ENCODE data around the gene MIEF1.

Gene MIEF1

DNA sequence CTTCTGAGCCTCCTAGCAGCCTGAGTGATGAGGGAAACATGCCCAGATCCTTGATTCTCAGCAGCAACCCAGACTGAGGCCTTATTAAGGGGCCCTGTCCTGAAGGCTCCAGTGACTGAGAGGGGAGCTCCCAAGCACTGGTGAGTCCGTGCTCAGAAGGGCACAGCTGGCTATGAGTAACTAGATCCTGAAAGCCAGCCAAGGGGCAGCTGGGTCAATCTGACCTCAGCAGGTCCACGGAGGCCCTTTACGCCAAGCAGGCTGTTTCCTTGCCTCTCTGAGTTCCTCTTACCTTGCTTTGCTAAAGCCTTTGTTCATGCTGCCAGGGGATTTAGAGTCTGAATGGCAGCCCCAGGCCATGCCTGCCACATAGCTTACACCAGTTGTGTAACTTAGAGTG is 19.3 kb upstream of the MIEF1 start:
- TF ChIP-seq FOXM1 (IDR thresholded peaks at IDR 0.05; ENCODE audit: borderline replicate concordance, low read depth) = no peak
- no peak for TF ChIP-seq TAF1 (IDR thresholded peaks at IDR 0.05; ENCODE audit: low read depth)
- no peak for TF ChIP-seq YY1 (IDR thresholded peaks at IDR 0.05; ENCODE audit: low read depth)
- TF ChIP-seq, protein P1, sequence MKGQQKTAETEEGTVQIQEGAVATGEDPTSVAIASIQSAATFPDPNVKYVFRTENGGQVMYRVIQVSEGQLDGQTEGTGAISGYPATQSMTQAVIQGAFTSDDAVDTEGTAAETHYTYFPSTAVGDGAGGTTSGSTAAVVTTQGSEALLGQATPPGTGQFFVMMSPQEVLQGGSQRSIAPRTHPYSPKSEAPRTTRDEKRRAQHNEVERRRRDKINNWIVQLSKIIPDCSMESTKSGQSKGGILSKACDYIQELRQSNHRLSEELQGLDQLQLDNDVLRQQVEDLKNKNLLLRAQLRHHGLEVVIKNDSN (IDR thresholded peaks at IDR 0.05) = no peak
- TF ChIP-seq TCF12 (IDR thresholded peaks at IDR 0.05; ENCODE audit: low read depth) = no peak
- TF ChIP-seq EP300 (IDR thresholded peaks at IDR 0.05; ENCODE audit: borderline replicate concordance) = no peak
- no peak for TF ChIP-seq TEAD4 (IDR thresholded peaks at IDR 0.05)
- TF ChIP-seq, protein P2, sequence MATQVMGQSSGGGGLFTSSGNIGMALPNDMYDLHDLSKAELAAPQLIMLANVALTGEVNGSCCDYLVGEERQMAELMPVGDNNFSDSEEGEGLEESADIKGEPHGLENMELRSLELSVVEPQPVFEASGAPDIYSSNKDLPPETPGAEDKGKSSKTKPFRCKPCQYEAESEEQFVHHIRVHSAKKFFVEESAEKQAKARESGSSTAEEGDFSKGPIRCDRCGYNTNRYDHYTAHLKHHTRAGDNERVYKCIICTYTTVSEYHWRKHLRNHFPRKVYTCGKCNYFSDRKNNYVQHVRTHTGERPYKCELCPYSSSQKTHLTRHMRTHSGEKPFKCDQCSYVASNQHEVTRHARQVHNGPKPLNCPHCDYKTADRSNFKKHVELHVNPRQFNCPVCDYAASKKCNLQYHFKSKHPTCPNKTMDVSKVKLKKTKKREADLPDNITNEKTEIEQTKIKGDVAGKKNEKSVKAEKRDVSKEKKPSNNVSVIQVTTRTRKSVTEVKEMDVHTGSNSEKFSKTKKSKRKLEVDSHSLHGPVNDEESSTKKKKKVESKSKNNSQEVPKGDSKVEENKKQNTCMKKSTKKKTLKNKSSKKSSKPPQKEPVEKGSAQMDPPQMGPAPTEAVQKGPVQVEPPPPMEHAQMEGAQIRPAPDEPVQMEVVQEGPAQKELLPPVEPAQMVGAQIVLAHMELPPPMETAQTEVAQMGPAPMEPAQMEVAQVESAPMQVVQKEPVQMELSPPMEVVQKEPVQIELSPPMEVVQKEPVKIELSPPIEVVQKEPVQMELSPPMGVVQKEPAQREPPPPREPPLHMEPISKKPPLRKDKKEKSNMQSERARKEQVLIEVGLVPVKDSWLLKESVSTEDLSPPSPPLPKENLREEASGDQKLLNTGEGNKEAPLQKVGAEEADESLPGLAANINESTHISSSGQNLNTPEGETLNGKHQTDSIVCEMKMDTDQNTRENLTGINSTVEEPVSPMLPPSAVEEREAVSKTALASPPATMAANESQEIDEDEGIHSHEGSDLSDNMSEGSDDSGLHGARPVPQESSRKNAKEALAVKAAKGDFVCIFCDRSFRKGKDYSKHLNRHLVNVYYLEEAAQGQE (IDR thresholded peaks at IDR 0.05; ENCODE audit: low read depth) = no peak
- TF ChIP-seq CREB1 (IDR thresholded peaks at IDR 0.05; ENCODE audit: low read depth) = no peak
- TF ChIP-seq NFIC (IDR thresholded peaks at IDR 0.05) = no peak
- TF ChIP-seq, protein P3, sequence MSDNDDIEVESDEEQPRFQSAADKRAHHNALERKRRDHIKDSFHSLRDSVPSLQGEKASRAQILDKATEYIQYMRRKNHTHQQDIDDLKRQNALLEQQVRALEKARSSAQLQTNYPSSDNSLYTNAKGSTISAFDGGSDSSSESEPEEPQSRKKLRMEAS (IDR thresholded peaks at IDR 0.05) = no peak
- no peak for TF ChIP-seq EGR1 (IDR thresholded peaks at IDR 0.05)
- TF ChIP-seq ZBTB7A (IDR thresholded peaks at IDR 0.05; ENCODE audit: low read depth) = no peak
- no peak for TF ChIP-seq CEBPB (IDR thresholded peaks at IDR 0.05)
- no peak for TF ChIP-seq RAD21 (IDR thresholded peaks at IDR 0.05; ENCODE audit: low read depth)

DNA sequence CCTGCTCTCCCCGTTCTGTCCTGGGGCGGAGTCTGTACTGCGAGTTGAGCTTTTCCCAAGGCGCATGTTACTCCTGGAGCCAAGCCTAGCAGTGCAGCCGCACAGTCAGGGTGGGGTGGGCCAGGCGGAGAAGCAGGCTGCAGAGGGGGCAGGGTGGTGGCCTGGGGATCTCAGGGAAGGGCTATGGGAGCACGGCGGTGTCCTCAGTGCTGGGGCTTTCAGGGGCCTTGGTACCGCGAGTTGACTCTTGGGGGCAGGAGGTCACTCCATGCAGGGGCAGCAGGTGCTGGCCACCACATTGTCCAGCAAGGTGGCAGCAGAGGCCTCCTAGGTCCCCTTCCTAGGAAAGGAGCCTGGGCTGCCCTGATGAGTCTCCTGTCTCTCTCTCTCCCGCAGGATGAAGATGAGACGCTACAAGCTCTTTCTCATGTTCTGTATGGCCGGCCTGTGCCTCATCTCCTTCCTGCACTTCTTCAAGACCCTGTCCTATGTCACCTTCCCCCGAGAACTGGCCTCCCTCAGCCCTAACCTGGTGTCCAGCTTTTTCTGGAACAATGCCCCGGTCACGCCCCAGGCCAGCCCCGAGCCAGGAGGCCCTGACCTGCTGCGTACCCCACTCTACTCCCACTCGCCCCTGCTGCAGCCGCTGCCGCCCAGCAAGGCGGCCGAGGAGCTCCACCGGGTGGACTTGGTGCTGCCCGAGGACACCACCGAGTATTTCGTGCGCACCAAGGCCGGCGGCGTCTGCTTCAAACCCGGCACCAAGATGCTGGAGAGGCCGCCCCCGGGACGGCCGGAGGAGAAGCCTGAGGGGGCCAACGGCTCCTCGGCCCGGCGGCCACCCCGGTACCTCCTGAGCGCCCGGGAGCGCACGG is 14.9 kb upstream of the MIEF1 start:
- TF ChIP-seq TCF12 (IDR thresholded peaks at IDR 0.05; ENCODE audit: low read depth) (no peak), FOXM1 (IDR thresholded peaks at IDR 0.05; ENCODE audit: borderline replicate concordance, low read depth) (no peak), TEAD4 (IDR thresholded peaks at IDR 0.05) (no peak), NFIC (IDR thresholded peaks at IDR 0.05) (no peak), RAD21 (IDR thresholded peaks at IDR 0.05; ENCODE audit: low read depth) (no peak), TAF1 (IDR thresholded peaks at IDR 0.05; ENCODE audit: low read depth) (no peak), EP300 (IDR thresholded peaks at IDR 0.05; ENCODE audit: borderline replicate concordance) (no peak), CEBPB (IDR thresholded peaks at IDR 0.05) (no peak), CREB1 (IDR thresholded peaks at IDR 0.05; ENCODE audit: low read depth) (no peak), ZBTB7A (IDR thresholded peaks at IDR 0.05; ENCODE audit: low read depth) (no peak), YY1 (IDR thresholded peaks at IDR 0.05; ENCODE audit: low read depth) (no peak), EGR1 (IDR thresholded peaks at IDR 0.05) (no peak)
- TF ChIP-seq, protein P1 (IDR thresholded peaks at IDR 0.05) = no peak
- TF ChIP-seq, protein P2 (IDR thresholded peaks at IDR 0.05; ENCODE audit: low read depth) = no peak
- TF ChIP-seq, protein P3 (IDR thresholded peaks at IDR 0.05) = no peak

DNA sequence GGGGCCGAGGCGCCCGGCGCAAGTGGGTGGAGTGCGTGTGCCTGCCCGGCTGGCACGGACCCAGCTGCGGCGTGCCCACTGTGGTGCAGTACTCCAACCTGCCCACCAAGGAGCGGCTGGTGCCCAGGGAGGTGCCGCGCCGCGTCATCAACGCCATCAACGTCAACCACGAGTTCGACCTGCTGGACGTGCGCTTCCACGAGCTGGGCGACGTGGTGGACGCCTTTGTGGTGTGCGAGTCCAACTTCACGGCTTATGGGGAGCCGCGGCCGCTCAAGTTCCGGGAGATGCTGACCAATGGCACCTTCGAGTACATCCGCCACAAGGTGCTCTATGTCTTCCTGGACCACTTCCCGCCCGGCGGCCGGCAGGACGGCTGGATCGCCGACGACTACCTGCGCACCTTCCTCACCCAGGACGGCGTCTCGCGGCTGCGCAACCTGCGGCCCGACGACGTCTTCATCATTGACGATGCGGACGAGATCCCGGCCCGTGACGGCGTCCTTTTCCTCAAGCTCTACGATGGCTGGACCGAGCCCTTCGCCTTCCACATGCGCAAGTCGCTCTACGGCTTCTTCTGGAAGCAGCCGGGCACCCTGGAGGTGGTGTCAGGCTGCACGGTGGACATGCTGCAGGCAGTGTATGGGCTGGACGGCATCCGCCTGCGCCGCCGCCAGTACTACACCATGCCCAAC is 14.1 kb upstream of the MIEF1 start:
- TF ChIP-seq TAF1 (IDR thresholded peaks at IDR 0.05; ENCODE audit: low read depth) (no peak), CREB1 (IDR thresholded peaks at IDR 0.05; ENCODE audit: low read depth) (no peak), RAD21 (IDR thresholded peaks at IDR 0.05; ENCODE audit: low read depth) (no peak), FOXM1 (IDR thresholded peaks at IDR 0.05; ENCODE audit: borderline replicate concordance, low read depth) (no peak), TEAD4 (IDR thresholded peaks at IDR 0.05) (no peak), EGR1 (IDR thresholded peaks at IDR 0.05) (no peak), EP300 (IDR thresholded peaks at IDR 0.05; ENCODE audit: borderline replicate concordance) (no peak)
- TF ChIP-seq, protein P3 (IDR thresholded peaks at IDR 0.05) = no peak
- TF ChIP-seq, protein P1 (IDR thresholded peaks at IDR 0.05) = no peak
- TF ChIP-seq, protein P2 (IDR thresholded peaks at IDR 0.05; ENCODE audit: low read depth) = no peak

All from Ishikawa (cell line).